ENCODE measurements around the gene DHRS3. TPM values are rescaled to one million over a fixed set of nuclear protein-coding genes. Genes with fewer than 3 reads are reported as not detected.

Gene DHRS3
- total and polyA plus RNA-seq, 2 of the 13 experiments (the other 11 are each of a cell fraction or from before 2014, with no cell fraction given) = 48.5 to 90.5 TPM

- peak; percentile 90 for TF ChIP-seq ZNF280D (CRISPR knock-in tag; IDR thresholded peaks at IDR 0.05)
- no peak for TF ChIP-seq ZNF318 (CRISPR knock-in tag; IDR thresholded peaks at IDR 0.05)
- TF ChIP-seq ZNF577 (CRISPR knock-in tag; IDR thresholded peaks at IDR 0.05; ENCODE audit: borderline replicate concordance, low read depth) = no peak
- TF ChIP-seq HNRNPL (IDR thresholded peaks at IDR 0.05; ENCODE audit: low read depth, low read length) = peak; percentile 83
- TF ChIP-seq, protein P1, sequence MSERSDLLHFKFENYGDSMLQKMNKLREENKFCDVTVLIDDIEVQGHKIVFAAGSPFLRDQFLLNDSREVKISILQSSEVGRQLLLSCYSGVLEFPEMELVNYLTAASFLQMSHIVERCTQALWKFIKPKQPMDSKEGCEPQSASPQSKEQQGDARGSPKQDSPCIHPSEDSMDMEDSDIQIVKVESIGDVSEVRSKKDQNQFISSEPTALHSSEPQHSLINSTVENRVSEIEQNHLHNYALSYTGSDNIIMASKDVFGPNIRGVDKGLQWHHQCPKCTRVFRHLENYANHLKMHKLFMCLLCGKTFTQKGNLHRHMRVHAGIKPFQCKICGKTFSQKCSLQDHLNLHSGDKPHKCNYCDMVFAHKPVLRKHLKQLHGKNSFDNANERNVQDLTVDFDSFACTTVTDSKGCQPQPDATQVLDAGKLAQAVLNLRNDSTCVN (CRISPR knock-in tag; IDR thresholded peaks at IDR 0.05; ENCODE audit: borderline replicate concordance) = no peak
- TF ChIP-seq, protein P2, sequence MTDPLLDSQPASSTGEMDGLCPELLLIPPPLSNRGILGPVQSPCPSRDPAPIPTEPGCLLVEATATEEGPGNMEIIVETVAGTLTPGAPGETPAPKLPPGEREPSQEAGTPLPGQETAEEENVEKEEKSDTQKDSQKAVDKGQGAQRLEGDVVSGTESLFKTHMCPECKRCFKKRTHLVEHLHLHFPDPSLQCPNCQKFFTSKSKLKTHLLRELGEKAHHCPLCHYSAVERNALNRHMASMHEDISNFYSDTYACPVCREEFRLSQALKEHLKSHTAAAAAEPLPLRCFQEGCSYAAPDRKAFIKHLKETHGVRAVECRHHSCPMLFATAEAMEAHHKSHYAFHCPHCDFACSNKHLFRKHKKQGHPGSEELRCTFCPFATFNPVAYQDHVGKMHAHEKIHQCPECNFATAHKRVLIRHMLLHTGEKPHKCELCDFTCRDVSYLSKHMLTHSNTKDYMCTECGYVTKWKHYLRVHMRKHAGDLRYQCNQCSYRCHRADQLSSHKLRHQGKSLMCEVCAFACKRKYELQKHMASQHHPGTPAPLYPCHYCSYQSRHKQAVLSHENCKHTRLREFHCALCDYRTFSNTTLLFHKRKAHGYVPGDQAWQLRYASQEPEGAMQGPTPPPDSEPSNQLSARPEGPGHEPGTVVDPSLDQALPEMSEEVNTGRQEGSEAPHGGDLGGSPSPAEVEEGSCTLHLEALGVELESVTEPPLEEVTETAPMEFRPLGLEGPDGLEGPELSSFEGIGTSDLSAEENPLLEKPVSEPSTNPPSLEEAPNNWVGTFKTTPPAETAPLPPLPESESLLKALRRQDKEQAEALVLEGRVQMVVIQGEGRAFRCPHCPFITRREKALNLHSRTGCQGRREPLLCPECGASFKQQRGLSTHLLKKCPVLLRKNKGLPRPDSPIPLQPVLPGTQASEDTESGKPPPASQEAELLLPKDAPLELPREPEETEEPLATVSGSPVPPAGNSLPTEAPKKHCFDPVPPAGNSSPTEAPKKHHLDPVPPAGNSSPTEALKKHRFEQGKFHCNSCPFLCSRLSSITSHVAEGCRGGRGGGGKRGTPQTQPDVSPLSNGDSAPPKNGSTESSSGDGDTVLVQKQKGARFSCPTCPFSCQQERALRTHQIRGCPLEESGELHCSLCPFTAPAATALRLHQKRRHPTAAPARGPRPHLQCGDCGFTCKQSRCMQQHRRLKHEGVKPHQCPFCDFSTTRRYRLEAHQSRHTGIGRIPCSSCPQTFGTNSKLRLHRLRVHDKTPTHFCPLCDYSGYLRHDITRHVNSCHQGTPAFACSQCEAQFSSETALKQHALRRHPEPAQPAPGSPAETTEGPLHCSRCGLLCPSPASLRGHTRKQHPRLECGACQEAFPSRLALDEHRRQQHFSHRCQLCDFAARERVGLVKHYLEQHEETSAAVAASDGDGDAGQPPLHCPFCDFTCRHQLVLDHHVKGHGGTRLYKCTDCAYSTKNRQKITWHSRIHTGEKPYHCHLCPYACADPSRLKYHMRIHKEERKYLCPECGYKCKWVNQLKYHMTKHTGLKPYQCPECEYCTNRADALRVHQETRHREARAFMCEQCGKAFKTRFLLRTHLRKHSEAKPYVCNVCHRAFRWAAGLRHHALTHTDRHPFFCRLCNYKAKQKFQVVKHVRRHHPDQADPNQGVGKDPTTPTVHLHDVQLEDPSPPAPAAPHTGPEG (CRISPR knock-in tag; IDR thresholded peaks at IDR 0.05) = no peak
- TF ChIP-seq LBX2 (CRISPR knock-in tag; IDR thresholded peaks at IDR 0.05; ENCODE audit: borderline replicate concordance) = no peak
Measured at GRCh38 chr1:12528021-12528852, 89.8 kb downstream of the DHRS3 start (continued).
